SK-N-MC (cell line): ENCODE results near the gene RAB30.

Source experiments
- EZH2 ChIP-seq: fragments of 200-600 bp; sonication (generic); IDR thresholded peaks from one replicate; pipeline ENCODE4 v1.6.1; 2017; ENCODE audit warnings: antibody characterized with exemption
- POLR2AphosphoS5 ChIP-seq: IDR thresholded peaks from 2 replicates; pipeline ENCODE4 v1.6.1; 2012; ENCODE audit warnings: mild to moderate bottlenecking, low read depth, low read length, borderline replicate concordance

GRCh38 chr11:83033371-83033770 is 38.3 kb downstream of the RAB30 start:
- TF ChIP-seq POLR2AphosphoS5, result no peak
- TF ChIP-seq EZH2, result no peak
